Liver (tissue), 9 donors: ENCODE results near the gene NACA. TPM values are rescaled to one million over a fixed set of nuclear protein-coding genes. Genes with fewer than 3 reads are reported as not detected.
A peak's percentile ranks its signal among the peaks of the same experiment; 100 is the strongest.

ENCODE experiments used
- DNase-seq: peaks from one replicate; pipeline ENCODE4 v3.0.0-alpha.2; 2017; ENCODE audit warnings: low spot score
- H3K27ac ChIP-seq, 2 donors: one replicate each; pipeline ENCODE4 v1.7.0; 2013; ENCODE audit warnings: inconsistent platforms in 2 of 2, low read length in 2 of 2, control low read depth in 1 of 2, low read depth in 1 of 2, mild to moderate bottlenecking in 1 of 2
- H3K27me3 ChIP-seq, 4 donors: one replicate each; pipeline versions ENCODE4 v1.6.1 to v1.7.0; 2013; ENCODE audit warnings: low read length in 3 of 4, inconsistent platforms in 1 of 4, mild to moderate bottlenecking in 1 of 4, moderate library complexity in 1 of 4; ENCODE audit not compliant: control insufficient read depth in 4 of 4, insufficient read depth in 4 of 4
- H3K36me3 ChIP-seq, 4 donors: one replicate each; pipeline versions ENCODE4 v1.6.1 to v1.7.0; 2013; ENCODE audit warnings: low read length in 3 of 4, mild to moderate bottlenecking in 3 of 4, low read depth in 1 of 4, moderate library complexity in 1 of 4; ENCODE audit not compliant: control insufficient read depth in 4 of 4, insufficient read depth in 3 of 4
- H3K4me1 ChIP-seq, 4 donors: one replicate each; pipeline versions ENCODE4 v1.6.1 to v1.7.0; 2013; ENCODE audit warnings: low read length in 3 of 4, mild to moderate bottlenecking in 3 of 4, moderate library complexity in 1 of 4; ENCODE audit not compliant: control insufficient read depth in 4 of 4, insufficient read depth in 4 of 4
- H3K4me3 ChIP-seq, 3 donors: one replicate each; pipeline versions ENCODE4 v1.6.1 to v1.7.0; 2013; ENCODE audit warnings: low read length in 3 of 3, control low read depth in 1 of 3, low read depth in 1 of 3, mild to moderate bottlenecking in 1 of 3
- H3K9ac ChIP-seq, 2 donors: one replicate each; pipeline ENCODE4 v1.7.0; 2013; ENCODE audit warnings: low read length in 2 of 2, mild to moderate bottlenecking in 2 of 2, moderate library complexity in 2 of 2, control low read depth in 1 of 2, low read depth in 1 of 2
- H3K9me3 ChIP-seq, 4 donors: one replicate each; pipeline versions ENCODE4 v1.6.1 to v1.7.0; 2013; ENCODE audit warnings: low read length in 3 of 4; ENCODE audit not compliant: control insufficient read depth in 4 of 4
- ATF3 ChIP-seq: IDR thresholded peaks from 2 replicates; pipeline ENCODE4 v1.6.1; 2016; ENCODE audit warnings: antibody characterized with exemption
- EGR1 ChIP-seq, 2 donors: IDR thresholded peaks; 2 replicates each; pipeline ENCODE4 v1.6.1; 2016 to 2018; ENCODE audit warnings: antibody characterized with exemption in 2 of 2, low read depth in 2 of 2
- FOXA1 ChIP-seq: IDR thresholded peaks from 2 replicates; pipeline ENCODE4 v1.6.1; 2016; ENCODE audit warnings: antibody characterized with exemption
- FOXA2 ChIP-seq: IDR thresholded peaks from 2 replicates; pipeline ENCODE4 v1.6.1; 2016; ENCODE audit warnings: antibody characterized with exemption
- GABPA ChIP-seq, 2 donors: IDR thresholded peaks in 1 of 2; conservative IDR thresholded peaks in 1 of 2; 2 replicates each; pipeline ENCODE4 v1.6.1; 2016; ENCODE audit warnings: antibody characterized with exemption in 2 of 2, mild to moderate bottlenecking in 1 of 2, moderate library complexity in 1 of 2
- HNF4A ChIP-seq, 2 donors: conservative IDR thresholded peaks; 2 replicates each; pipeline ENCODE4 v1.6.1; 2016; ENCODE audit warnings: antibody characterized with exemption in 2 of 2, mild to moderate bottlenecking in 2 of 2
- HNF4G ChIP-seq: IDR thresholded peaks from 2 replicates; pipeline ENCODE4 v1.6.1; 2016; ENCODE audit warnings: antibody characterized with exemption
- NR2F2 ChIP-seq: IDR thresholded peaks from 2 replicates; pipeline ENCODE4 v1.6.1; 2016; ENCODE audit warnings: antibody characterized with exemption
- RAD21 ChIP-seq, 2 donors: IDR thresholded peaks; 2 replicates each; pipeline ENCODE4 v1.6.1; 2016; ENCODE audit warnings: antibody characterized with exemption in 2 of 2, mild to moderate bottlenecking in 2 of 2
- SP1 ChIP-seq: IDR thresholded peaks from 2 replicates; pipeline ENCODE4 v1.6.1; 2018; ENCODE audit warnings: antibody characterized with exemption, mild to moderate bottlenecking
- TAF1 ChIP-seq: conservative IDR thresholded peaks from 2 replicates; pipeline ENCODE4 v1.6.1; 2016; ENCODE audit warnings: antibody characterized with exemption, mild to moderate bottlenecking
- YY1 ChIP-seq: IDR thresholded peaks from 2 replicates; pipeline ENCODE4 v1.6.1; 2016; ENCODE audit warnings: antibody characterized with exemption, mild to moderate bottlenecking
- ZBTB33 ChIP-seq: IDR thresholded peaks from 2 replicates; pipeline ENCODE4 v1.6.1; 2016; ENCODE audit warnings: antibody characterized with exemption
- WGBS: extraction: QIAGEN DNeasy Blood & Tissue Kit; methylation state at CpG from one replicate; pipeline ENCODE4 v1.1.7; 2013; 5-methylcytosine and 5-hydroxymethylcytosine counted together
- polyA plus RNA-seq, 2 donors: library from polyadenylated mRNA; stranded (reverse) in 1 of 2; unstranded in 1 of 2; fragments of 200-250 nt in 1 of 2; fragments of >200 nt in 1 of 2; fragmentation: Nextera tagmentation in 1 of 2; extraction: Ambion mirVana in 1 of 2; gene quantifications; one replicate each; pipeline versions ENCODE4 v1.2.1 to v1.2.3, GENCODE V29; 2013 to 2015
- total RNA-seq, 2 donors: library from RNA; depleted of rRNA; stranded (reverse); fragments of >200 nt; gene quantifications; one replicate each; pipeline ENCODE4 v1.2.3, GENCODE V29; 2014
- TF ChIP-seq, protein P1 (sequence below): IDR thresholded peaks from 2 replicates; pipeline ENCODE4 v1.6.1; 2016; ENCODE audit warnings: antibody characterized with exemption, mild to moderate bottlenecking
- TF ChIP-seq, protein P2 (sequence below): IDR thresholded peaks from 2 replicates; pipeline ENCODE4 v1.6.1; 2016; ENCODE audit warnings: antibody characterized with exemption
- TF ChIP-seq, protein P3 (sequence below): fragments of 150-350 bp; IDR thresholded peaks from 2 replicates; pipeline ENCODE4 v1.5.1; 2017; ENCODE audit warnings: improper control_type of control experiment, low read depth, low read length; ENCODE audit not compliant: missing input control
- donor health status: healthy.
- donor health status: healthy.
- donor health status: healthy.
- donor health status: healthy.
- donor health status: healthy.

Gene NACA
- total and polyA plus RNA-seq, 4 donors = 365 to 695 (median 456) TPM

GRCh38 chr12:56720731-56721151 is 4.4 kb downstream of the NACA start:
- H3K27ac ChIP-seq = peak overlapping the region in 1 of 2 donors; percentile 19
- no peak for DNase-seq
- TF ChIP-seq FOXA2 = no peak
- TF ChIP-seq FOXA1 = no peak
- TF ChIP-seq NR2F2 = no peak
- TF ChIP-seq YY1 = no peak
- TF ChIP-seq RAD21 (IDR thresholded peaks at IDR 0.05) = no peak
- TF ChIP-seq HNF4A (conservative IDR thresholded peaks at IDR 0.05) = no peak
- TF ChIP-seq, protein P1, sequence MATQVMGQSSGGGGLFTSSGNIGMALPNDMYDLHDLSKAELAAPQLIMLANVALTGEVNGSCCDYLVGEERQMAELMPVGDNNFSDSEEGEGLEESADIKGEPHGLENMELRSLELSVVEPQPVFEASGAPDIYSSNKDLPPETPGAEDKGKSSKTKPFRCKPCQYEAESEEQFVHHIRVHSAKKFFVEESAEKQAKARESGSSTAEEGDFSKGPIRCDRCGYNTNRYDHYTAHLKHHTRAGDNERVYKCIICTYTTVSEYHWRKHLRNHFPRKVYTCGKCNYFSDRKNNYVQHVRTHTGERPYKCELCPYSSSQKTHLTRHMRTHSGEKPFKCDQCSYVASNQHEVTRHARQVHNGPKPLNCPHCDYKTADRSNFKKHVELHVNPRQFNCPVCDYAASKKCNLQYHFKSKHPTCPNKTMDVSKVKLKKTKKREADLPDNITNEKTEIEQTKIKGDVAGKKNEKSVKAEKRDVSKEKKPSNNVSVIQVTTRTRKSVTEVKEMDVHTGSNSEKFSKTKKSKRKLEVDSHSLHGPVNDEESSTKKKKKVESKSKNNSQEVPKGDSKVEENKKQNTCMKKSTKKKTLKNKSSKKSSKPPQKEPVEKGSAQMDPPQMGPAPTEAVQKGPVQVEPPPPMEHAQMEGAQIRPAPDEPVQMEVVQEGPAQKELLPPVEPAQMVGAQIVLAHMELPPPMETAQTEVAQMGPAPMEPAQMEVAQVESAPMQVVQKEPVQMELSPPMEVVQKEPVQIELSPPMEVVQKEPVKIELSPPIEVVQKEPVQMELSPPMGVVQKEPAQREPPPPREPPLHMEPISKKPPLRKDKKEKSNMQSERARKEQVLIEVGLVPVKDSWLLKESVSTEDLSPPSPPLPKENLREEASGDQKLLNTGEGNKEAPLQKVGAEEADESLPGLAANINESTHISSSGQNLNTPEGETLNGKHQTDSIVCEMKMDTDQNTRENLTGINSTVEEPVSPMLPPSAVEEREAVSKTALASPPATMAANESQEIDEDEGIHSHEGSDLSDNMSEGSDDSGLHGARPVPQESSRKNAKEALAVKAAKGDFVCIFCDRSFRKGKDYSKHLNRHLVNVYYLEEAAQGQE = no peak
- no peak for TF ChIP-seq EGR1 (IDR thresholded peaks at IDR 0.05; ENCODE audit: low read depth in 2 of 2)
- no peak for TF ChIP-seq TAF1
- TF ChIP-seq, protein P2, sequence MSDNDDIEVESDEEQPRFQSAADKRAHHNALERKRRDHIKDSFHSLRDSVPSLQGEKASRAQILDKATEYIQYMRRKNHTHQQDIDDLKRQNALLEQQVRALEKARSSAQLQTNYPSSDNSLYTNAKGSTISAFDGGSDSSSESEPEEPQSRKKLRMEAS = no peak
- no peak for TF ChIP-seq ATF3
- TF ChIP-seq SP1 = no peak
- no peak overlapping the region for H3K9ac ChIP-seq
- no peaks in the 10 kb centered on the region for H3K27me3 ChIP-seq
- WGBS = 75% methylated on average over 1 of the region's 1 CpG
- H3K4me3 ChIP-seq = no peak overlapping the region
- H3K4me1 ChIP-seq = peaks cover 11 to 43% (median 29%) of the 10 kb centered on the region in 4 donors
- H3K9me3 ChIP-seq = no peaks in the 10 kb centered on the region
- H3K36me3 ChIP-seq = peaks cover 10 to 23% (median 18%) of the 10 kb centered on the region in 4 donors

DNA sequence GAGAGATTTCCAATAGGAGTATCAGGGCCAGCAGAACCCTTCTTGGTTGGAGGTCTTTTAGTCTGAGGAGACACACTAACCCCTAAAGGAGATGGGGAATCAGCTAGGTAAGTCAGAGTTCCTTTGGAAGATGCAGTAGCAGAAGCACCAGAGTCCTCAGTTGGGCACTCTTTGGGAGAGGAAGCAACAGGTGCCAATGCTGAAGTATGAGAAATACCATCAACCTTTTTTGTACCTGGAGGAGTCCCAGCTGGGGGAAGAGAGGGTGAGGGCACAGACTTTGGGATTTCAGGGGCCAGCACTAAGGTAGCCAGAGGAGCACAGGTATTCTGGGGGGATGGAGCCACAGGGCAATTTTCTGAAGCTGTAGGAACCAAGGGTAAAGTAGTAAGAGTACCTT is 6.0 kb downstream of the NACA start:
- no peak overlapping the region for H3K27ac ChIP-seq
- H3K27me3 ChIP-seq = no peaks in the 10 kb centered on the region
- no peak for DNase-seq
- no peak overlapping the region for H3K4me3 ChIP-seq
- H3K36me3 ChIP-seq = peaks cover 16 to 35% (median 23%) of the 10 kb centered on the region in 4 donors
- H3K9ac ChIP-seq = no peak overlapping the region
- TF ChIP-seq YY1 (no peak), EGR1 (IDR thresholded peaks at IDR 0.05; ENCODE audit: low read depth in 2 of 2) (no peak), ZBTB33 (no peak), TAF1 (no peak), RAD21 (IDR thresholded peaks at IDR 0.05) (no peak), ATF3 (no peak), GABPA (IDR thresholded peaks at IDR 0.05 in 1 of 2, conservative IDR thresholded peaks at IDR 0.05 in 1 of 2) (no peak), FOXA1 (no peak), HNF4G (no peak), FOXA2 (no peak), SP1 (no peak), HNF4A (conservative IDR thresholded peaks at IDR 0.05) (no peak)
- TF ChIP-seq, protein P2 = no peak
- TF ChIP-seq, protein P1 = no peak
- TF ChIP-seq, protein P3, sequence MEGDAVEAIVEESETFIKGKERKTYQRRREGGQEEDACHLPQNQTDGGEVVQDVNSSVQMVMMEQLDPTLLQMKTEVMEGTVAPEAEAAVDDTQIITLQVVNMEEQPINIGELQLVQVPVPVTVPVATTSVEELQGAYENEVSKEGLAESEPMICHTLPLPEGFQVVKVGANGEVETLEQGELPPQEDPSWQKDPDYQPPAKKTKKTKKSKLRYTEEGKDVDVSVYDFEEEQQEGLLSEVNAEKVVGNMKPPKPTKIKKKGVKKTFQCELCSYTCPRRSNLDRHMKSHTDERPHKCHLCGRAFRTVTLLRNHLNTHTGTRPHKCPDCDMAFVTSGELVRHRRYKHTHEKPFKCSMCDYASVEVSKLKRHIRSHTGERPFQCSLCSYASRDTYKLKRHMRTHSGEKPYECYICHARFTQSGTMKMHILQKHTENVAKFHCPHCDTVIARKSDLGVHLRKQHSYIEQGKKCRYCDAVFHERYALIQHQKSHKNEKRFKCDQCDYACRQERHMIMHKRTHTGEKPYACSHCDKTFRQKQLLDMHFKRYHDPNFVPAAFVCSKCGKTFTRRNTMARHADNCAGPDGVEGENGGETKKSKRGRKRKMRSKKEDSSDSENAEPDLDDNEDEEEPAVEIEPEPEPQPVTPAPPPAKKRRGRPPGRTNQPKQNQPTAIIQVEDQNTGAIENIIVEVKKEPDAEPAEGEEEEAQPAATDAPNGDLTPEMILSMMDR = no peak
- H3K4me1 ChIP-seq = peaks cover 11 to 43% (median 29%) of the 10 kb centered on the region in 4 donors
- no peaks in the 10 kb centered on the region for H3K9me3 ChIP-seq
